GM18870 (cell line): ENCODE data around the gene AGAP9.
A peak's percentile ranks its signal among the peaks of the same experiment; 100 is the strongest.
"Not testable (repeated sequence)": the region's sequence is repeated elsewhere in the genome, so short reads cannot be mapped to it uniquely, and the experiment has no call there.

Experiments
- ATAC-seq: cut with Tn5 transposase; IDR thresholded peaks from one replicate; pipeline ENCODE4 v1.9.1; 2021; ENCODE audit warnings: moderate library complexity; ENCODE audit not compliant: unreplicated experiment

The AGAP9 gene

DNA sequence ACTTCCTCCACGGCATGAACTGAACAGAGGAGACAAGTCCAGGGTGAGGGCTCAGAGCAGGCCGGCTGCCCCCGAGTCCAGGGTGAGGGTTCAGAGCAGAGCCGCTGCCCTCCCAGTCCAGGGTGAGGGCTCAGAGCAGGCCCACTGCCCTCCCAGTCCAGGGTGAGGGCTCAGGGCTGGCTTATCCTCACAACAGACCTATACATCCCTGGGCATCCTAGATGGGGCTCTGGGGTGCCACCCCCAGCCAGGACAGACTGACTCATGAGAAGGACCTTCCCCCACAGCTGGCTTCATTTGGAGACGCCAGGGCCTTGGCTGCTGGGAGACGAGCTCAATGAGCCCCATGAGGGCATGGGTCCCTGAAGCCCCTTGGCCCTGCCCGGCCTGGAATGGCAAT, 33.8 kb downstream of the AGAP9 start:
- not testable (repeated sequence) for ATAC-seq

- not testable (repeated sequence) for ATAC-seq
Observed at GRCh38 chr10:47485943-47486342, 37.5 kb downstream of the AGAP9 start.

DNA sequence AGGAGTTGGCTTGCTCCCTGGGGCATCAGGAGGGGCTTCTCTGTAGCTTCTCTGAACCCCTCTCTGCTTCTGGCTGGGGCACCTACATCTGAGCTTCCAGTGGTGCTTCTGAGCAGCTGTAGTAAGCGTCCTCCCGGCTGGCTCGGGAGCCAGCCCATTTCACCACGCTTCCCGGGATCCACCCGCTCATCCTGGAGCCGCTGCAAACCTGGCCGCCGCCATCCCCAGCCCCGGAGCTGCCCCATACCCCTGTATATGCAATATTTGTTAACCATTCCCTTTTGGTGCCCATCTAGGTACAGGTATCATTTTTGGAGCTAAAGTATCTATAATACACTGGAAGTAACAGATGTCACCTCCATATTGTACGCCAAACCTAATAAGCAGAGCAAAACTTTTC, 38.7 kb downstream of the AGAP9 start:
- not testable (repeated sequence) for ATAC-seq

DNA sequence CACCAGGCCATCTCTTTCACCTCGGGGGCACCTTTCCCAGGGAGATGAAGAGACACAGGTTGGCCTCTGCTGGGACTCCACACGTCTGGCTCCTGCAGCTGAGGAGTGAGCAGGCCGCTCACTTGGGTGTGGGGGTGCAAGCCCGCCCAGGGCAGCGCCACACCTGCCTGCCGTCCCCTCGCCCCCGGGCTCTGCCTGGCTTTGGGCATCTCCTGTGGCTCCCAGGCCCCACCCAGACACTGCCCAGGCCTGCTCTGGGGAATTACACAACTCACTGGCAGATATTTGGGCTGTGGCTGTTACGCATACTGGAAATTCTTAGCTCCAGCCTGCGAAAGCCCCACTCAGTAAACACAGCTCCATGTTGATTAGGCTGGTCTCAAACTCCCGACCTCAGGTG, 39.5 kb downstream of the AGAP9 start, which contains the start of gene ANXA8:
ANXA8 (minus strand) TSS at position 193 of the 400 bp plus-strand sequence; CDS start at position 11, 182 bp downstream.
- ATAC-seq = not testable (repeated sequence)

GRCh38 chr10:47482367-47482766, 41.1 kb downstream of the AGAP9 start:
- ATAC-seq = not testable (repeated sequence)

GRCh38 chr10:47481768-47482181, 41.7 kb downstream of the AGAP9 start:
- ATAC-seq = not testable (repeated sequence)

DNA sequence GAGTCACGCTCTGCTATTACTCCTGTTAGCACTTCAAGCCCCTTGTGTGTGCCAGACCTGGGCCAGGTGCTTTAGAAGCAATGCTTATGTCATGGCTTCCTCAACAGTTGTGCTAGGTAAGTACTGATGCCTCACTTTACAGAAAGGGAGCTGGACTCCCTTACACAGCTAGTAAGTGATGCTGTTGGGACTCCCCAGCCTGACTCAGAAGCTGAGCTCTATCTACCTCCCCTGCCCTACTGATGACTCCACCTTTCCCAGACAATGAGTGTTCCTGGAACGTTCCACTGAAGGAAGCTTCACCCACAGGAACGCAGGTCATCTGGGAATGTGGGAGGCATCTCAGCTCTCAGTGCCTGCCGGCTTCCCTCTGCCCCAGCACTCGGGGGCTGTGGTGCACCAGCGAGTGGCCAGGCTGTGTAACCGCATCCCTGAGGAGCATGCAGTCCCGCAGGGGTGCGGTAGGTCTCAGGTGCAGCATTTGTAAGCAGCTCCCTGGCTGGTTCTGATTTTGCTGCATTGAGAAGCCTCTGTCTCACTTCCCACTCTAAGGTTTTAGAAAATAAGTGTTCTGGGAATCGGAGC, 42.2 kb downstream of the AGAP9 start:
- ATAC-seq = not testable (repeated sequence)

DNA sequence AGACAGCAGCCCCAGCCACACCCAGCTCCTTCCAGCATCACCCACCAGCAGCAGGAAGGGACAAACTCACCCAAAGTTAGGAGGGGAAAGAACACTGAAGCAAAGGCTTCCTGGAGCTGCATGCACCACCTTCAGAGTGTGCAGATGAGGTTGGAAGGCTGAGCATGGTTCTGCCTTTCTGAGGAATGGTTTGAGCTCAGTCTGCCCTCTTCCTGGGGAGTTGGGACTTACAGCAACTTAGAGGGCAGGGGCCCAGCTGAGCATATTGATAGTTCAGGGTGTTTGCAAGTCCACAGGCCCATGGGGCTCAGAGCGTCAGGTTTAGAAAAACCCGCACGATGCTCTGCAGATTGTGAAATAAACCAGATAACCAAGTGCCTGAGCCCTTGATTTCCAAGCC, 43.3 kb downstream of the AGAP9 start:
- not testable (repeated sequence) for ATAC-seq

DNA sequence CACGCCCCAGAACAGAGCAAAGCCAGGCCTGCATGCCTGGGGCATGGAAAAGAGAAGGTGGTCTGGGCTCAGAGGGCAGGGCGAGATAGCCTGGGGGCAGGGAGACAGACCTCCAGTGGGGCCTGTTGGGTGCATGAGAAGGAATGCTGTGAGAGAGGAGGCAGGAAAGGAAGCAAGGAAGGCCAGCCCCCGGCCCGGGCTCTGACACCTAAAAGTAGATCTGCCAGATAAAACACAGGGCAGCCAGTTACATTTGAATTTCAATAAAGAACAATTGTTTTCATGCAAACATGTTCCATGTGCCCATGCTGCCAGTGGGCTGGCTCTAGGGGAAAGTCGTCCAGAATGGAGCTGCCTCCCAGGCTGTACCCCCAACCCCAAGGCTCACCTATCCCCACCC, 45.3 kb downstream of the AGAP9 start:
- ATAC-seq = not testable (repeated sequence)

DNA sequence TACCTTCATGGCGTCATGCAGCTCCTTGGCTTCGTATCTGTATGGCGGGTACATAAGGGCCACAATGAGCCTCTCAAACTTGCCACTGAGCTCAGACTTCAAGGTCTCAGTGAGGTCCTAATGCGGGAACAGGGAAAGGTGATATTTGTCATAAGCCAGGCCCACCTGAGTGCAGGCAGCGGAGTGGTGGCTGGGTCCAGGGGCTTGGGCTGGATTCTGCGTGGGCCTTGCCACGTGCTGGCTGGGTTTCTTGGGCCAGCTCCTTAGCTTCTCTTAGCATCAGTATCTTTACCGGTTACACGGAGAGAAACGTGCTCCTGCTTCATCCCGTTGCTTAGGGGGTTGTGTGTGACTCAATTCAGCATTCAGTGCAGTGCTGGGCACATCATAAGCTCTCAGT, 46.4 kb downstream of the AGAP9 start:
- not testable (repeated sequence) for ATAC-seq

GRCh38 chr10:47475101-47475500, 48.3 kb downstream of the AGAP9 start:
- not testable (repeated sequence) for ATAC-seq

DNA sequence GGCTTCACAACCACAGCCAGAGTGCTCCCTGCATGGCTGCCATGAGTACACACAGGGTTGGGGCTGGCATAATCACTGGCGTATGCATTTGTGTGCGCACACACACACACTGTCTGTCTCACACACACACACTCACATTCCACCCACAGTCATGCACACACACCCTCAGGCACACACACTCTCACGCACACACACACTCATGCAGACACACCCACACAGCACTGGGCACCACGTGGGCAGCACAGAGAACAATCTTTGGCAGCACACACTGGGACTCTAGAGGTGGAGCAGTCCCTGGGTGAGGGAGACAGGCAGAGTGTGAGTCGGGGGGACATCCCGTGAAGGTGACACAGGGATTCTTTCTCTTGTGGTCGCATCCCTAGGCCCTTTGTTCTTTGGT, 49.9 kb downstream of the AGAP9 start:
- ATAC-seq = not testable (repeated sequence)

DNA sequence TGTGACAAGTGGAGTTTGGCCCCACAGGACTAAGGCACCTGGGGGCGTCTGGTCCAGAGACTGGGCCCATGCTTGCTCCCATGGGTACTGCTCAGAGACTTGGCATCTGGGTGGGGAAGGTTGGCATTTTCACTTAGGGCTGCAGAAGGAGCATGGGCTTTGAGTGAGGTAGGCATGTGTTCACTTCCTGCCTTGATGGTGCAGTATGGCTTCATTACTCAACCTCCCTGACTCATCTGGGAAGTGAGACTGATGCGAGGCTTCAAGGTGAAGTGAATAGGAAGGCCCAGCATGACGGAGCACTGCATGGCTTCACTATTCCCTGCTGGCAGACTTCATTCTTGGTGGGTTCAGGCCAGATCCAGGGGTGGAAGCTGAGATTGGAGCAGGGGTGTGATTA, 50.8 kb downstream of the AGAP9 start:
- peak; percentile 67 for ATAC-seq

- not testable (repeated sequence) for ATAC-seq
Observed at GRCh38 chr10:47472072-47472471, 51.4 kb downstream of the AGAP9 start.

GRCh38 chr10:47468731-47469528, 54.5 kb downstream of the AGAP9 start:
- ATAC-seq = not testable (repeated sequence)

GRCh38 chr10:47467957-47468356, 55.5 kb downstream of the AGAP9 start:
- not testable (repeated sequence) for ATAC-seq

- ATAC-seq = not testable (repeated sequence)
Observed at GRCh38 chr10:47467458-47467857, 56.0 kb downstream of the AGAP9 start.

DNA sequence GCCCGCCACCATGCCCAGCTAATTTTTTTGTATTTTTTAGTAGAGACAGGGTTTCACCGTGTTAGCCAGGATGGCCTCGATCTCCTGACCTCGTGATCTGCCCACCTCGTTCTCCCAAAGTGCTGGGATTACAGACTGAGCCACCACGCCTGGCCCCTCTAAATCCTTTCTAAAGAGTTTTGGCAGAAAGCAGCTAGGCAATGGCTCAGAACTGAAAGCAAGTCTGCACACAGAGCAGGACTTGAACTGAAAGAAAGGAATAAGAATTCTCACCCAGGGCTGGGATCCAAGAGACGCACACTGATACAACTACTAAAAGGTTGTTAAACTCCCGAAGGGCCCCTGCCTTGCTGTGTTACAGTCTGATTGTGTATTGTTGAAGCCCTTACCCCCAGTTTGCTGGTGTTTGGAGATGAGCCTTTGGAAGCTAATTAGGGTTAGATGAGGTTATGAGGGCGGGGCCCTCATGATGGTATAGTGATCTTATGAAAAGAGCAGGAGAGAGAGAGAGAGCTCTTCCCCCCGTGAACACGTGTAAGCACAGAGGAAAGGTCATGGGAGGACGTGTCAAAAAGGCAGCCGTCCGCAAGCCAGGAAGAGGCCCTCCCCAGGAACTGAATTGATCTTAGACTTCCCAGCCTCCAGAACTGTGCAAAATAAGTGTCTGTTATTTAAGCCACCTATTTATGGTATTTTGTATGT, 58.1 kb downstream of the AGAP9 start:
- not testable (repeated sequence) for ATAC-seq

- not testable (repeated sequence) for ATAC-seq
Observed at GRCh38 chr10:47462577-47463358, 60.7 kb downstream of the AGAP9 start.

GRCh38 chr10:47461261-47461687, 62.2 kb downstream of the AGAP9 start:
- ATAC-seq = not testable (repeated sequence)
